HEK293 (cell line): ENCODE results near the gene DOLK.

Experiments
- IKZF3 ChIP-seq: fragments of 450-650 bp; IDR thresholded peaks from 2 replicates; pipeline ENCODE4 v1.5.0; 2018; ENCODE audit warnings: missing biosample characterization, mild to moderate bottlenecking, missing genetic modification characterization, moderate library complexity
- KLF7 ChIP-seq: fragments of 450-650 bp; formaldehyde crosslinking; IDR thresholded peaks from 2 replicates; pipeline ENCODE4 v1.5.1; 2016; ENCODE audit warnings: missing biosample characterization, missing genetic modification characterization, borderline replicate concordance
- PATZ1 ChIP-seq: fragments of 450-650 bp; formaldehyde crosslinking; IDR thresholded peaks from 2 replicates; pipeline ENCODE4 v1.5.1; 2016; ENCODE audit warnings: missing biosample characterization, missing genetic modification characterization
- PRDM4 ChIP-seq: fragments of 450-650 bp; formaldehyde crosslinking; IDR thresholded peaks from 2 replicates; pipeline ENCODE4 v1.5.1; 2017; ENCODE audit warnings: missing biosample characterization, missing genetic modification characterization
- SP7 ChIP-seq: fragments of 450-650 bp; formaldehyde crosslinking; IDR thresholded peaks from 2 replicates; pipeline ENCODE4 v1.5.1; 2016; ENCODE audit warnings: missing biosample characterization, missing genetic modification characterization
- YY1 ChIP-seq: fragments of 450-650 bp; formaldehyde crosslinking; IDR thresholded peaks from 2 replicates; pipeline ENCODE4 v1.5.1; 2018; ENCODE audit warnings: missing biosample characterization, missing genetic modification characterization
- ZBTB1 ChIP-seq: fragments of 450-650 bp; formaldehyde crosslinking; IDR thresholded peaks from 2 replicates; pipeline ENCODE4 v1.5.1; 2016; ENCODE audit warnings: missing biosample characterization, missing genetic modification characterization
- ZBTB20 ChIP-seq: fragments of 450-650 bp; formaldehyde crosslinking; IDR thresholded peaks from 2 replicates; pipeline ENCODE4 v1.5.1; 2016; ENCODE audit warnings: missing biosample characterization, missing genetic modification characterization
- ZBTB26 ChIP-seq: fragments of 450-650 bp; formaldehyde crosslinking; optimal IDR thresholded peaks from 2 replicates; pipeline ENCODE3; 2016; ENCODE audit warnings: missing biosample characterization, mild to moderate bottlenecking, missing genetic modification characterization
- ZBTB48 ChIP-seq: fragments of 450-650 bp; formaldehyde crosslinking; IDR thresholded peaks from 2 replicates; pipeline ENCODE4 v1.5.1; 2016; ENCODE audit warnings: missing biosample characterization, missing genetic modification characterization
- ZBTB6 ChIP-seq: fragments of 450-650 bp; formaldehyde crosslinking; IDR thresholded peaks from 2 replicates; pipeline ENCODE4 v1.5.1; 2017; ENCODE audit warnings: missing biosample characterization, missing genetic modification characterization
- ZBTB8A ChIP-seq: fragments of 450-650 bp; formaldehyde crosslinking; IDR thresholded peaks from 2 replicates; pipeline ENCODE4 v1.5.1; 2016; ENCODE audit warnings: missing biosample characterization, missing genetic modification characterization
- ZEB2 ChIP-seq: fragments of 450-650 bp; formaldehyde crosslinking; IDR thresholded peaks from 2 replicates; pipeline ENCODE4 v1.5.1; 2016; ENCODE audit warnings: missing biosample characterization, missing genetic modification characterization
- ZNF10 ChIP-seq: fragments of 450-650 bp; formaldehyde crosslinking; IDR thresholded peaks from 2 replicates; pipeline ENCODE4 v1.5.1; 2017; ENCODE audit warnings: missing biosample characterization, missing genetic modification characterization
- ZNF324 ChIP-seq: fragments of 450-650 bp; formaldehyde crosslinking; IDR thresholded peaks from 2 replicates; pipeline ENCODE4 v1.5.1; 2016; ENCODE audit warnings: missing biosample characterization, missing genetic modification characterization
- ZNF335 ChIP-seq: fragments of 450-650 bp; formaldehyde crosslinking; conservative IDR thresholded peaks from 2 replicates; pipeline ENCODE4 v1.5.1; 2016; ENCODE audit warnings: missing biosample characterization, missing genetic modification characterization
- ZNF341 ChIP-seq: fragments of 450-650 bp; formaldehyde crosslinking; IDR thresholded peaks from 2 replicates; pipeline ENCODE4; 2016; ENCODE audit warnings: low read depth, missing biosample characterization, missing genetic modification characterization
- ZNF521 ChIP-seq: fragments of 450-650 bp; formaldehyde crosslinking; IDR thresholded peaks from 2 replicates; pipeline ENCODE4 v1.5.1; 2017; ENCODE audit warnings: missing biosample characterization, mild to moderate bottlenecking, missing genetic modification characterization
- ZNF596 ChIP-seq: fragments of 450-650 bp; IDR thresholded peaks from 2 replicates; pipeline ENCODE4 v1.5.0; 2018; ENCODE audit warnings: missing biosample characterization, mild to moderate bottlenecking, missing genetic modification characterization, moderate library complexity
- ZNF785 ChIP-seq: fragments of 450-650 bp; formaldehyde crosslinking; IDR thresholded peaks from 2 replicates; pipeline ENCODE4 v1.5.1; 2016; ENCODE audit warnings: missing biosample characterization, missing genetic modification characterization
- ZSCAN18 ChIP-seq: fragments of 450-650 bp; formaldehyde crosslinking; IDR thresholded peaks from 2 replicates; pipeline ENCODE4 v1.5.1; 2016; ENCODE audit warnings: missing biosample characterization, missing genetic modification characterization
- ZXDB ChIP-seq: fragments of 450-650 bp; formaldehyde crosslinking; IDR thresholded peaks from 2 replicates; pipeline ENCODE4 v1.5.1; 2016; ENCODE audit warnings: missing biosample characterization, missing genetic modification characterization
- TF ChIP-seq, protein P1 (sequence below): fragments of 450-650 bp; formaldehyde crosslinking; IDR thresholded peaks from 2 replicates; pipeline ENCODE4 v1.5.1; 2016; ENCODE audit warnings: missing biosample characterization, missing genetic modification characterization
- TF ChIP-seq, protein P2 (sequence below): fragments of 450-650 bp; formaldehyde crosslinking; IDR thresholded peaks from 2 replicates; pipeline ENCODE4 v1.5.1; 2016; ENCODE audit warnings: missing biosample characterization, missing genetic modification characterization
- TF ChIP-seq, protein P3 (sequence below): fragments of 450-650 bp; formaldehyde crosslinking; IDR thresholded peaks from 2 replicates; pipeline ENCODE4 v1.5.1; 2016; ENCODE audit warnings: missing biosample characterization, missing genetic modification characterization

DOLK gene

GRCh38 chr9:128921881-128922763 is 25.3 kb downstream of the DOLK start (continued):
- no peak for TF ChIP-seq ZSCAN18 (tag by site-specific recombination)
- no peak for TF ChIP-seq ZNF596
- 0 out of 2 replicates have a peak, but pooled peaks have one; percentile 23 for TF ChIP-seq YY1 (tag by site-specific recombination)
- TF ChIP-seq ZNF521 (tag by site-specific recombination): no peak
- TF ChIP-seq ZBTB48 (tag by site-specific recombination): peak; percentile 41; the same call in 1 of the 2 replicates
- TF ChIP-seq, protein P1, sequence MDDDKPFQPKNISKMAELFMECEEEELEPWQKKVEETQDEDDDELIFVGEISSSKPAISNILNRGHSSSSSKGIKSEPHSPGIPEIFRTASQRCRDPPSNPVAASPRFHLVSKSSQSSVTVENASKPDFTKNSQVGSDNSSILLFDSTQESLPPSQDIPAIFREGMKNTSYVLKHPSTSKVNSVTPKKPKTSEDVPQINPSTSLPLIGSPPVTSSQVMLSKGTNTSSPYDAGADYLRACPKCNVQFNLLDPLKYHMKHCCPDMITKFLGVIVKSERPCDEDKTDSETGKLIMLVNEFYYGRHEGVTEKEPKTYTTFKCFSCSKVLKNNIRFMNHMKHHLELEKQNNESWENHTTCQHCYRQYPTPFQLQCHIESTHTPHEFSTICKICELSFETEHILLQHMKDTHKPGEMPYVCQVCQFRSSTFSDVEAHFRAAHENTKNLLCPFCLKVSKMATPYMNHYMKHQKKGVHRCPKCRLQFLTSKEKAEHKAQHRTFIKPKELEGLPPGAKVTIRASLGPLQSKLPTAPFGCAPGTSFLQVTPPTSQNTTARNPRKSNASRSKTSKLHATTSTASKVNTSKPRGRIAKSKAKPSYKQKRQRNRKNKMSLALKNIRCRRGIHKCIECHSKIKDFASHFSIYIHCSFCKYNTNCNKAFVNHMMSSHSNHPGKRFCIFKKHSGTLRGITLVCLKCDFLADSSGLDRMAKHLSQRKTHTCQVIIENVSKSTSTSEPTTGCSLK: no peak
- peak; percentile 98 for TF ChIP-seq ZBTB8A (tag by site-specific recombination)
- TF ChIP-seq SP7 (tag by site-specific recombination): peak; percentile 39; the same call in 1 of the 2 replicates
- peak; percentile 68; the same call in 1 of the 2 replicates for TF ChIP-seq ZNF10 (tag by site-specific recombination)
- TF ChIP-seq PATZ1 (tag by site-specific recombination): peak; percentile 51
- TF ChIP-seq IKZF3: peak; percentile 54
- TF ChIP-seq ZBTB6 (tag by site-specific recombination): peak; percentile 96
- peak; percentile 19 for TF ChIP-seq ZBTB26 (tag by site-specific recombination)
- no peak for TF ChIP-seq ZBTB1 (tag by site-specific recombination)
- TF ChIP-seq, protein P2, sequence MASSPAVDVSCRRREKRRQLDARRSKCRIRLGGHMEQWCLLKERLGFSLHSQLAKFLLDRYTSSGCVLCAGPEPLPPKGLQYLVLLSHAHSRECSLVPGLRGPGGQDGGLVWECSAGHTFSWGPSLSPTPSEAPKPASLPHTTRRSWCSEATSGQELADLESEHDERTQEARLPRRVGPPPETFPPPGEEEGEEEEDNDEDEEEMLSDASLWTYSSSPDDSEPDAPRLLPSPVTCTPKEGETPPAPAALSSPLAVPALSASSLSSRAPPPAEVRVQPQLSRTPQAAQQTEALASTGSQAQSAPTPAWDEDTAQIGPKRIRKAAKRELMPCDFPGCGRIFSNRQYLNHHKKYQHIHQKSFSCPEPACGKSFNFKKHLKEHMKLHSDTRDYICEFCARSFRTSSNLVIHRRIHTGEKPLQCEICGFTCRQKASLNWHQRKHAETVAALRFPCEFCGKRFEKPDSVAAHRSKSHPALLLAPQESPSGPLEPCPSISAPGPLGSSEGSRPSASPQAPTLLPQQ (tag by site-specific recombination): peak; percentile 63; the same call in 1 of the 2 replicates
- 0 out of 2 replicates have a peak, but pooled peaks have one; percentile 28 for TF ChIP-seq ZEB2 (tag by site-specific recombination)
- peak; percentile 54; the same call in 1 of the 2 replicates for TF ChIP-seq ZNF335 (tag by site-specific recombination)
- TF ChIP-seq, protein P3, sequence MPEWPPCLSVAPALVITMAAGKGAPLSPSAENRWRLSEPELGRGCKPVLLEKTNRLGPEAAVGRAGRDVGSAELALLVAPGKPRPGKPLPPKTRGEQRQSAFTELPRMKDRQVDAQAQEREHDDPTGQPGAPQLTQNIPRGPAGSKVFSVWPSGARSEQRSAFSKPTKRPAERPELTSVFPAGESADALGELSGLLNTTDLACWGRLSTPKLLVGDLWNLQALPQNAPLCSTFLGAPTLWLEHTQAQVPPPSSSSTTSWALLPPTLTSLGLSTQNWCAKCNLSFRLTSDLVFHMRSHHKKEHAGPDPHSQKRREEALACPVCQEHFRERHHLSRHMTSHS (tag by site-specific recombination): no peak
- TF ChIP-seq ZBTB20: peak; percentile 76
- peak; percentile 32; the same call in 1 of the 2 replicates for TF ChIP-seq ZNF341 (tag by site-specific recombination)
- TF ChIP-seq ZNF785 (tag by site-specific recombination): no peak
- 0 out of 2 replicates have a peak, but pooled peaks have one; percentile 34 for TF ChIP-seq KLF7
- TF ChIP-seq ZXDB: no peak
- 0 out of 2 replicates have a peak, but pooled peaks have one; percentile 33 for TF ChIP-seq ZNF324 (tag by site-specific recombination)
- peak; percentile 34; the same call in 1 of the 2 replicates for TF ChIP-seq PRDM4 (tag by site-specific recombination)
